GM18909 (cell line): ENCODE measurements around the gene AK9.

ENCODE experiments used
- ATAC-seq: cut with Tn5 transposase; IDR thresholded peaks from one replicate; pipeline ENCODE4 v1.9.1; 2021; ENCODE audit warnings: mild to moderate bottlenecking; ENCODE audit not compliant: unreplicated experiment, poor library complexity

AK9 gene

GRCh38 chr6:109448615-109449014, 242.4 kb downstream of the AK9 start:
- ATAC-seq = no peak

- no peak for ATAC-seq
These were observed 243.0 kb downstream of the AK9 start for GRCh38 chr6:109447878-109448555.

GRCh38 chr6:109447087-109447486, 243.9 kb downstream of the AK9 start:
- ATAC-seq = no peak

- ATAC-seq = no peak
These were observed 244.5 kb downstream of the AK9 start for GRCh38 chr6:109446541-109446940.

GRCh38 chr6:109446072-109446471, 244.9 kb downstream of the AK9 start:
- no peak for ATAC-seq

GRCh38 chr6:109445382-109445781, 245.6 kb downstream of the AK9 start:
- no peak for ATAC-seq

GRCh38 chr6:109443425-109443950, 247.5 kb downstream of the AK9 start:
- ATAC-seq = no peak
